ENCODE data around the gene OR2T3.
"Not testable (repeated sequence)": the region's sequence is repeated elsewhere in the genome, so short reads cannot be mapped to it uniquely, and the experiment has no call there.

The OR2T3 gene

GRCh38 chr1:248471154-248471553, 2.0 kb upstream of the OR2T3 start:
- no peak for DNase-seq (ENCODE audit: low read depth in 1 of 2, low spot score in 1 of 2)

DNA sequence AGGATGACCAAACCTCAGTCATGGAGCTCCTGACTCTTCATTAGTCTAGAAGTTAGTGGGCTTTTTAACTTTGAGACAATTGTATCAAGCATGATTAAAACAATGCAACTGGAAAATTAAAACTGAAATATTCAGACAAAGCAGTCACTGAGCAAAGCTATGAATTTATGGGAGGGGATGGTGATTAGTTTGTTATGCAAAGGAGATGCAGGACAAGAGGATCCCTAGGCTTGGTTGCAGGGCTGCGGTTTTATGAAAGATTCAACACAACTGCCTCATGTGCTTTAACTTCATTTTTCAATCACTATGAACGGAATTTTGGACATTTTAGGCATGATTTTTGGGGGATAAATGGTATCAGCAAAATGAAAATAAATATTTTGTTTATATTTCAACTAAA, 1.0 kb upstream of the OR2T3 start:
- not testable (repeated sequence) for DNase-seq (ENCODE audit: low read depth in 1 of 2, low spot score in 1 of 2)

- DNase-seq (ENCODE audit: low read depth in 1 of 2, low spot score in 1 of 2) = not testable (repeated sequence)
Measured at GRCh38 chr1:248475660-248476059, 2.5 kb downstream of the OR2T3 start.

- not testable (repeated sequence) for DNase-seq (ENCODE audit: low read depth in 1 of 2, low spot score in 1 of 2)
Measured at GRCh38 chr1:248481686-248482579, 8.8 kb downstream of the OR2T3 start.

- DNase-seq (ENCODE audit: low read depth in 1 of 2, low spot score in 1 of 2) = not testable (repeated sequence)
Measured at GRCh38 chr1:248488289-248488688, 15.1 kb downstream of the OR2T3 start, which contains the start of gene OR2T5. OR2T5 (plus strand) TSS chr1:248488589; CDS start chr1:248488589, 0 bp downstream.

DNA sequence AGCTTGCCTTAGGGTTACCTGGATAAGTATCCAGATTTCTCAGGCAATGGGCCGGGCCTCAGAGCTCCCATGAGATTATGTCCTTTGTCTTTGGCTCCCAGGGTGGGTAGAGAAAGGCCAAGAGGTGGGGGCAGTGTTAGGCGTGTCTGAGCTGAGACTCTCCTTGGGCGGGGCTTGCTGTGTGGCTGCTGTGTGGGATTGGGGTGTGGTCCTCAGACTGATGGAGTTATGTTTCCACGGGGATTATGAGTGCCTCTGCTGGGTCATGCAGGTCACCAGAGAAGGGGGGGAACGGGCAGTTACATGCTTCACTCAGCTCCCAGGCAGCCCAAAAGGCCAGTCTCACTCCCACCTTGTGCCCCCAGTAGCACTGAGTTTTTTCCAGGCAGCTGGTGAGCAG, 23.5 kb downstream of the OR2T3 start:
- not testable (repeated sequence) for DNase-seq (ENCODE audit: low read depth in 1 of 2, low spot score in 1 of 2)

GRCh38 chr1:248500305-248501035, 27.3 kb downstream of the OR2T3 start:
- DNase-seq (ENCODE audit: low read depth in 1 of 2, low spot score in 1 of 2) = not testable (repeated sequence)

DNA sequence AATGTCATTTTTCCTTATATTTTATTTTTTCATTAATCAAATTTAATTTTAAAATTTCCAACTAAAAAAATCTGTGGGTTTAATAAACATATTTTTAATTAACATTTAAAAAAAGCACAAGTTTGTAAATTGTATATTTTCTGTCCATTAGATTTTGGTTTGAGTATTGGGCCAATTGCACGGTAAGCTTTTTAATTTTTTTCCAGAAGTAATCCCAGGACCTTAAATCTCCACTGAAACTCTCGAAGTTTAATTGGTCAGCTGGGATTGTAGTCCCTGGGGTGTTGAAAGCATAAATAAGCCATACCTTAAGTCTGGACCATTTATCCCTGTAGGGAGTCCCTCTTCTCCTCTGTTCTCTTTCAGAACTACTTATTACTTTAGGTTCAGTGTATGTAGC, 34.6 kb downstream of the OR2T3 start, which contains the start of gene OR2G6:
TSS of gene OR2G6 (plus strand) at position 301 of the 400 bp plus-strand sequence. CDS start 13,574 bp downstream, outside the sequence.
- not testable (repeated sequence) for DNase-seq (ENCODE audit: low read depth in 1 of 2, low spot score in 1 of 2)

GRCh38 chr1:248510217-248510616, 37.1 kb downstream of the OR2T3 start:
- DNase-seq (ENCODE audit: low read depth in 1 of 2, low spot score in 1 of 2) = not testable (repeated sequence)

DNA sequence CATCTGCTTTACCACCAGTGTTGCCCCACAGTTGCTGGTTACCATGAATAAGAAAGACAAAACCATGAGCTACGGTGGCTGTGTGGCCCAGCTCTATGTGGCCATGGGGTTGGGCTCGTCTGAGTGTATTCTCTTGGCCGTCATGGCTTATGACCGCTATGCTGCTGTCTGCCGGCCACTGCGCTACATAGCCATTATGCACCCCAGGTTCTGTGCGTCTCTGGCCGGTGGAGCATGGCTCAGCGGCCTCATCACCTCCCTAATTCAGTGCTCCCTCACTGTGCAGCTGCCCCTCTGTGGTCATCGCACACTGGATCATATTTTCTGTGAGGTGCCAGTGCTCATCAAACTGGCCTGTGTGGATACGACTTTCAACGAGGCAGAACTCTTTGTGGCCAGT, 48.7 kb downstream of the OR2T3 start:
- DNase-seq (ENCODE audit: low read depth in 1 of 2, low spot score in 1 of 2) = no peak

Data from stimulated activated CD4-positive, alpha-beta T cell treated with anti-CD3 and anti-CD28 coated beads, Interleukin-15, amount 100 ng/mL, for 1 hour (primary cell).